A673 (cell line): ENCODE results near the gene DSCAML1. TPM values are rescaled to one million over a fixed set of nuclear protein-coding genes. Genes with fewer than 3 reads are reported as not detected.

ENCODE experiments used
- BruUV-seq: library from RNA; stranded (reverse); fragments of 400-500 nt; replicated peaks from 2 replicates; lab custom pipeline; 2021; lab: Mats Ljungman, UMichigan
- CTCF ChIA-PET: fragments of 300-600 bp; sonication (Branson Sonifier 250); formaldehyde crosslinking; loops from one replicate; lab custom pipeline; 2022; ENCODE audit warnings: antibody characterized with exemption; lab: Charles Lee
- POLR2A ChIA-PET: fragments of 300-600 bp; sonication (Branson Sonifier 250); formaldehyde crosslinking; loops from one replicate; lab custom pipeline; 2022; ENCODE audit warnings: antibody characterized with exemption; ENCODE audit not compliant: low non-redundant PET; lab: Charles Lee
- DNase-seq: peaks from one replicate; pipeline ENCODE4 v3.0.0-alpha.2; 2015; ENCODE audit warnings: low spot score
- H3K27ac ChIP-seq: fragments of 200-600 bp; sonication (generic); 2 replicates; pipeline ENCODE4 v1.5.1; 2016; ENCODE audit warnings: mixed run types, low read depth, mild to moderate bottlenecking, mixed read lengths, antibody characterized with exemption, low read length; ENCODE audit not compliant: poor library complexity, severe bottlenecking
- H3K27me3 ChIP-seq: fragments of 200-600 bp; sonication (generic); replicated peaks from 2 replicates; pipeline ENCODE4 v1.6.1; 2017; ENCODE audit warnings: mixed run types, low read depth, mild to moderate bottlenecking, mixed read lengths, antibody characterized with exemption, low read length; ENCODE audit not compliant: insufficient read depth, poor library complexity
- H3K36me3 ChIP-seq: fragments of 200-600 bp; sonication (generic); 2 replicates; pipeline ENCODE4 v1.6.1; 2016; ENCODE audit warnings: mixed run types, mild to moderate bottlenecking, mixed read lengths, antibody characterized with exemption, low read length; ENCODE audit not compliant: insufficient read depth, poor library complexity, severe bottlenecking
- H3K4me1 ChIP-seq: fragments of 200-600 bp; sonication (generic); 2 replicates; pipeline ENCODE4 v1.6.1; 2017; ENCODE audit warnings: mixed run types, mild to moderate bottlenecking, mixed read lengths, antibody characterized with exemption, low read length; ENCODE audit not compliant: insufficient read depth, poor library complexity, severe bottlenecking
- H3K4me3 ChIP-seq: fragments of 200-600 bp; sonication (generic); 2 replicates; pipeline ENCODE4 v1.5.1; 2016; ENCODE audit warnings: low read depth, mixed run types, mild to moderate bottlenecking, mixed read lengths, low read length; ENCODE audit not compliant: poor library complexity, severe bottlenecking
- H3K9me3 ChIP-seq: fragments of 200-600 bp; sonication (generic); 2 replicates; pipeline ENCODE4 v1.6.1; 2016; ENCODE audit warnings: mixed run types, low read depth, mild to moderate bottlenecking, mixed read lengths, antibody characterized with exemption, low read length; ENCODE audit not compliant: poor library complexity, severe bottlenecking
- EZH2 ChIP-seq: fragments of 200-600 bp; sonication (generic); IDR thresholded peaks from 2 replicates; pipeline ENCODE4 v1.6.1; 2017; ENCODE audit warnings: borderline replicate concordance, low read depth, mild to moderate bottlenecking, mixed read lengths, antibody characterized with exemption, low read length; ENCODE audit not compliant: poor library complexity, severe bottlenecking
- intact Hi-C: fragments of 100-400 bp; cut with micrococcal nuclease; formaldehyde crosslinking; loops from one replicate; pipeline ENCODE4 v1.10.0; 2022; ENCODE audit not compliant: unreplicated experiment
- total RNA-seq: library from RNA; stranded (reverse); gene quantifications from 2 replicates; pipeline ENCODE4 v1.2.3, GENCODE V29; 2021
- TF ChIP-seq, protein P1 (sequence below): fragments of 300-800, 200-600 bp; sonication (generic); conservative IDR thresholded peaks from 2 replicates; pipeline ENCODE4 v1.5.1; 2017; ENCODE audit warnings: low read depth, mild to moderate bottlenecking, antibody characterized with exemption, low read length, moderate library complexity, mixed read lengths

The DSCAML1 gene
- total RNA-seq, 1 experiment from 2014 or later, result not detected

DNA sequence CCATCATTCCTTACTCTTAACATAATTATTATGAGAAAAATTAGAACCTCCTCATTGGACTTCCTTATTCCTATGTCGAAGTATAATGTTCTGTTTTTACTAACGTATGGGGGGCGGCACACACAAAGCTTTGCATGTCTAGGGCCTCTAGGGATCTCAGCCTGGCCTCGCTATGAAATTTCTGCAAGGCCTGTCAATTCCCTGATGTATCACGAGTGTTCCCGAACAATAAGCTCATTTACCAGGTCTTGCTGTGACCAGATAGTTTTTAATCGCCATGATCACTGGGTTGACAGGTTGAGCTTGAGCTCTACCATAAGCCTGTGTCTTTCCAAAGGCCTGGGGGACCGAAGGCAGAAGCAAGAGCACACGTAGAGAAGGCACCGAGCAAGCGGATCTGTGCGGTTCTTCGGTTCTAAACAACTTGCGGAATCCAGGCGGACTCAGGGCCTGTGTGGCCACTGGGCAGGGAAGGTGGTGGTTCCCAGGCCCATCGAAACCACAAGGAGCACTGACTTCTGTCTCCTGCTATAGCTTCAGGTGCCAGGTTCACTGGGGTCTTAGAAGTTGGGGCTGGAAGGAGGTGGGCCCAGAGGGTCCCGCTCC is 37.9 kb upstream of the DSCAML1 start:
- Histone ChIP-seq H3K9me3 (no peaks in the 10 kb centered on the region), H3K27ac (no peak overlapping the region), H3K4me3 (no peak overlapping the region), H3K4me1 (no peaks in the 10 kb centered on the region), H3K36me3 (no peaks in the 10 kb centered on the region), H3K27me3 (no peaks in the 10 kb centered on the region)
- CTCF ChIA-PET, result interaction anchor here (0.6 to 1.1 kb wide), 2 partner anchors 112 to 991 kb away, joined by 3 read pairs; no protein-coding TSS in a partner anchor
- no peak for DNase-seq
- TF ChIP-seq, protein P1, sequence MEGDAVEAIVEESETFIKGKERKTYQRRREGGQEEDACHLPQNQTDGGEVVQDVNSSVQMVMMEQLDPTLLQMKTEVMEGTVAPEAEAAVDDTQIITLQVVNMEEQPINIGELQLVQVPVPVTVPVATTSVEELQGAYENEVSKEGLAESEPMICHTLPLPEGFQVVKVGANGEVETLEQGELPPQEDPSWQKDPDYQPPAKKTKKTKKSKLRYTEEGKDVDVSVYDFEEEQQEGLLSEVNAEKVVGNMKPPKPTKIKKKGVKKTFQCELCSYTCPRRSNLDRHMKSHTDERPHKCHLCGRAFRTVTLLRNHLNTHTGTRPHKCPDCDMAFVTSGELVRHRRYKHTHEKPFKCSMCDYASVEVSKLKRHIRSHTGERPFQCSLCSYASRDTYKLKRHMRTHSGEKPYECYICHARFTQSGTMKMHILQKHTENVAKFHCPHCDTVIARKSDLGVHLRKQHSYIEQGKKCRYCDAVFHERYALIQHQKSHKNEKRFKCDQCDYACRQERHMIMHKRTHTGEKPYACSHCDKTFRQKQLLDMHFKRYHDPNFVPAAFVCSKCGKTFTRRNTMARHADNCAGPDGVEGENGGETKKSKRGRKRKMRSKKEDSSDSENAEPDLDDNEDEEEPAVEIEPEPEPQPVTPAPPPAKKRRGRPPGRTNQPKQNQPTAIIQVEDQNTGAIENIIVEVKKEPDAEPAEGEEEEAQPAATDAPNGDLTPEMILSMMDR, result no peak
- TF ChIP-seq EZH2, result no peak
- BruUV-seq, result no TSS peak
- intact Hi-C loops, result no loop called here
- POLR2A ChIA-PET, result interaction anchor here (0.5 kb wide), 1 partner anchor 16 kb away, joined by 4 read pairs; no protein-coding TSS in a partner anchor

DNA sequence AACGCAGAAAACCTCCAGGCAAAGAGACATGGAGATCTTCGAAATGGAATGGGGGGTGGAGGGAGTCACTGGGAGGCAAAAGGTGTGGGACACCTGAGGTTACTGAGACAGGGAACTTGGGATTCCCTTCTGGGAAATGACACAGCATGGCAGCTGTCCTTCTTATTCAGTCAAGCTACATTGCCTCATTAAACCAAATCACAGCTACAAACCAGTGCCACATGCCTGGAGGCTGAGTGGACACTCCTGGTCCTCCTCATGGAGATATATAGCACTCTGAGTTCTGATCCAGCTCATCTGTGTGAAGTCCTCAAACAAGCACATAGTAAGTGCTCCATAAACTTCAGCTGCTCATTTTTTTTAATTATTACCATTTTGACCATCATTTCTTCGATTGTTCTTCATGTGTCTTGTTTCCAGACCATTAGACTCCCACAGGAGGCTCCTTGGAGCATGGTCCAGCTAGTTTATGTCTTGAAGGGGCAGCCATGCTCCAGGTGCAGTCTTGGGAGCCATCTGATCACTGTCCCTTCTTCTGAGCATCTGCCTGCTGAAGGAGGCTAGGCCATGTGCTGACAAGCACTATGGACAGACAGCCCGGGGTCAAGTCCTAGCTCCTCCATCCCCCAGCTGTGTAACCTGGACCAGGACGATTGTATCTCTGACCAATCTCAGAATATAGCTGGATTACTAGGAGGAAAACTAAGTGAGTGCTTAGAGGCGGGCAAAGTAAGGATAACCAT is 37.2 kb upstream of the DSCAML1 start:
- H3K9me3 ChIP-seq, result no peaks in the 10 kb centered on the region
- DNase-seq, result no peak
- H3K27me3 ChIP-seq, result no peaks in the 10 kb centered on the region
- intact Hi-C loops, result no loop called here
- no peak overlapping the region for H3K4me3 ChIP-seq
- no peak for TF ChIP-seq EZH2
- TF ChIP-seq, protein P1, result no peak
- BruUV-seq, result no TSS peak
- ChIA-PET CTCF (interaction anchor here (1.1 kb wide), 1 partner anchor 112 kb away, joined by 3 read pairs; no protein-coding TSS in a partner anchor), POLR2A (no interaction called here)
- no peaks in the 10 kb centered on the region for H3K4me1 ChIP-seq
- no peaks in the 10 kb centered on the region for H3K36me3 ChIP-seq
- no peak overlapping the region for H3K27ac ChIP-seq

DNA sequence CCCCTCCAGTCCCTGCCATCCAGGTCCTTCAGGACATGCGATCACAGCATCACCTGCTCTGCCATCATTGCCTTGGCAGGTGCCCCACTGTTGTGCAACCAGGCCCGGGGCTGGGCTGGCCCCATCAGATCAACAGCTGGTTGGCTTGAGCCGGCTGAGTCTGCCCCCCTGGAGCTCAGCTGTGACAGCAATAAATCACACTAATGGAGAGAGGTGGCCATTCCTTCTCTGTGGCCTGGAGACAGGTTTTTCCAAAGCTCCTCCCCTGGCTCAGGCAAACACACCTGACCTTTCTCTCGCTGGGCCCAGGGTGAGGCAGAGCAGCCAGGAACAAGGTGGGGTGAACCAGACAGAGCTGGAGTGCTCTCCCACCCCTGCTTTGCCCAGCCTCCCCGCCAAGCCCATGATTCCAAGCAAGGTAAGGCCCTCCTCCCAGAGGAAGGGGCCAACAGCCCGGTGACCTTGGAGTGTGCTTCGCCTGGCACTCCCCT is 36.4 kb upstream of the DSCAML1 start:
- no peak overlapping the region for H3K4me3 ChIP-seq
- no peak overlapping the region for H3K27ac ChIP-seq
- no peaks in the 10 kb centered on the region for H3K27me3 ChIP-seq
- POLR2A ChIA-PET, result no interaction called here
- TF ChIP-seq, protein P1, result no peak
- TF ChIP-seq EZH2, result no peak
- CTCF ChIA-PET, result interaction anchor here (0.9 kb wide), 1 partner anchor 113 kb away, joined by 3 read pairs; no protein-coding TSS in a partner anchor
- intact Hi-C loops, result no loop called here
- no peaks in the 10 kb centered on the region for H3K9me3 ChIP-seq
- no peaks in the 10 kb centered on the region for H3K36me3 ChIP-seq
- H3K4me1 ChIP-seq, result no peaks in the 10 kb centered on the region
- BruUV-seq, result no TSS peak
- DNase-seq, result no peak
